ENCODE results near the gene PRPF6.

The PRPF6 gene

DNA sequence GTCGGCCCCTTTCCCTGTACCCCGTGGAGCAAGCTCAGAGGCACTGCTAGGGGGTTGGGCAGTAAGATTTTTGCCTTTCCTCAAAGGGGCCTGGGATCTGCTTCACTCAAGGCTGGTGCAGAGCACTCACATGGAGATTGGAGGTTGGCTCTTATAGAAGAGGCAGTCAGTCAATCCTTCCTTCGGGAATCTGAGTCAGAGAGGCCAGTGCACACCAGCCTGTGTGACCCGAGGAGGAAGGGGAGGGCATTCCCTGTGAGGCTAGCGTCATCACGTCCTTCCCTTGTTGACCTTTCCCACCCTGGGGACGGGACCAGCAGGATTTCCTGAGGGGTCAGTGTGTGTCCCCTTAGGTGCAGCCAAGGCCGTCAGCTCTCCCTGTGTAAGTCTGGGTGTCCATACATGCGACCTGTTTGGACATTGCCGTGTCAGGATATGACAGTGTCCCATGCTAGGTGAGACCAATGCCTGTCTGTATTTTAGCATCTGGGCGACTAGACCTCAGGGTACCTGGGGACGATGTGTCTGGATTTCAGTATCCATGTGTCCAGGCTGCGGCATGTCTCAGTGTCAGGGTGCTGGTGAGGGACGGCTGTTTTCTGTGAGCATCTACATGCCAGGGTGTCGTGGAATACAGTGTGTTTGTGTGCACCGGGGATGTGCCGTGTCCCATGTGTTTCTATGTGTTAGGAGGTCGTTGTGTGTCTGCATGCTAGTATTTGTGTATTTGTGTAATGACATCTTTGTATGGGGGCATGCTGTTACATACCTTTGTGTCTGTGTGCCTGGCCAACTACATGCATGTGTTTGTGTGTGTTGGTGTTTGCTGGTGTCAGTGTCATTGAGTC is 8.4 kb upstream of the PRPF6 start:
- Histone ChIP-seq H2AFZ (ENCODE audit: low read length) (no peak overlapping the region), H3K4me1 (ENCODE audit: insufficient read depth, low read length, poor library complexity, severe bottlenecking) (peaks cover 28% of the 10 kb centered on the region), H3K4me2 (ENCODE audit: low read depth, low read length, poor library complexity, severe bottlenecking) (no peak overlapping the region), H3K79me2 (ENCODE audit: insufficient read depth, low read length) (peaks cover 11% of the 10 kb centered on the region; the same call in 1 of the 2 replicates), H3K9ac (ENCODE audit: low read depth, low read length, poor library complexity, severe bottlenecking) (no peak overlapping the region), H3K4me3 (ENCODE audit: low read length, poor library complexity, severe bottlenecking) (no peak overlapping the region), H3K27me3 (ENCODE audit: insufficient read depth, low read length, poor library complexity, severe bottlenecking) (no peaks in the 10 kb centered on the region), H3K9me3 (ENCODE audit: insufficient read depth, low read depth, low read length) (no peaks in the 10 kb centered on the region), H3F3A (ENCODE audit: low read depth) (no peaks in the 10 kb centered on the region), H3K9me2 (replicated peaks; ENCODE audit: low read depth, low read length) (no peaks in the 10 kb centered on the region), H4K20me1 (ENCODE audit: insufficient read depth, low read length, poor library complexity, severe bottlenecking) (no peaks in the 10 kb centered on the region), H3K36me3 (ENCODE audit: insufficient read depth, low read length) (no peaks in the 10 kb centered on the region)
- TF ChIP-seq EZH2phosphoT487 (IDR thresholded peaks at IDR 0.05; ENCODE audit: borderline replicate concordance), result no peak
- TF ChIP-seq, protein P1, sequence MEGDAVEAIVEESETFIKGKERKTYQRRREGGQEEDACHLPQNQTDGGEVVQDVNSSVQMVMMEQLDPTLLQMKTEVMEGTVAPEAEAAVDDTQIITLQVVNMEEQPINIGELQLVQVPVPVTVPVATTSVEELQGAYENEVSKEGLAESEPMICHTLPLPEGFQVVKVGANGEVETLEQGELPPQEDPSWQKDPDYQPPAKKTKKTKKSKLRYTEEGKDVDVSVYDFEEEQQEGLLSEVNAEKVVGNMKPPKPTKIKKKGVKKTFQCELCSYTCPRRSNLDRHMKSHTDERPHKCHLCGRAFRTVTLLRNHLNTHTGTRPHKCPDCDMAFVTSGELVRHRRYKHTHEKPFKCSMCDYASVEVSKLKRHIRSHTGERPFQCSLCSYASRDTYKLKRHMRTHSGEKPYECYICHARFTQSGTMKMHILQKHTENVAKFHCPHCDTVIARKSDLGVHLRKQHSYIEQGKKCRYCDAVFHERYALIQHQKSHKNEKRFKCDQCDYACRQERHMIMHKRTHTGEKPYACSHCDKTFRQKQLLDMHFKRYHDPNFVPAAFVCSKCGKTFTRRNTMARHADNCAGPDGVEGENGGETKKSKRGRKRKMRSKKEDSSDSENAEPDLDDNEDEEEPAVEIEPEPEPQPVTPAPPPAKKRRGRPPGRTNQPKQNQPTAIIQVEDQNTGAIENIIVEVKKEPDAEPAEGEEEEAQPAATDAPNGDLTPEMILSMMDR (conservative IDR thresholded peaks at IDR 0.05; ENCODE audit: low read length), result no peak

DNA sequence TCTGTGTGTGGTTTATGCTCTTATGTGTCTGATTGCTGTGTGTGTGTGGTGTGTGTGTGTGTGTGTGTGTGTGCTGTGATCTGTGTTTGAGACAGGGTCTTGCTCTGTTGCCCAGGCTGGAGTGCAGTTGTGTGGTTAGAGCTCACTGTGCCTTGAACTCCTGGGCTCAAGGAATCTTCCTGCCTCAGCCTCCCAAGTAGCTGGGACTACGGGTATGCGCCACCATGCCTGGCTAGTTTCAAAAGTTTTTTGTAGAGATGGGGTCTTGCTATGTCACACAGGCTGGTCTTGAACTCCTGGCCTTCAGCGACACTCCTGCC is 7.8 kb upstream of the PRPF6 start:
- no peaks in the 10 kb centered on the region for H3K9me3 ChIP-seq (ENCODE audit: insufficient read depth, low read depth, low read length)
- no peak for TF ChIP-seq EZH2phosphoT487 (IDR thresholded peaks at IDR 0.05; ENCODE audit: borderline replicate concordance)
- TF ChIP-seq, protein P1 (conservative IDR thresholded peaks at IDR 0.05; ENCODE audit: low read length), result no peak
- peaks cover 29% of the 10 kb centered on the region for H3K4me1 ChIP-seq (ENCODE audit: insufficient read depth, low read length, poor library complexity, severe bottlenecking)
- no peaks in the 10 kb centered on the region for H3K9me2 ChIP-seq (replicated peaks; ENCODE audit: low read depth, low read length)
- H3K9ac ChIP-seq (ENCODE audit: low read depth, low read length, poor library complexity, severe bottlenecking), result no peak overlapping the region
- H4K20me1 ChIP-seq (ENCODE audit: insufficient read depth, low read length, poor library complexity, severe bottlenecking), result no peaks in the 10 kb centered on the region
- H3F3A ChIP-seq (ENCODE audit: low read depth), result no peaks in the 10 kb centered on the region
- no peaks in the 10 kb centered on the region for H3K36me3 ChIP-seq (ENCODE audit: insufficient read depth, low read length)
- no peak overlapping the region for H2AFZ ChIP-seq (ENCODE audit: low read length)
- no peaks in the 10 kb centered on the region for H3K27me3 ChIP-seq (ENCODE audit: insufficient read depth, low read length, poor library complexity, severe bottlenecking)
- no peak overlapping the region for H3K4me3 ChIP-seq (ENCODE audit: low read length, poor library complexity, severe bottlenecking)
- H3K4me2 ChIP-seq (ENCODE audit: low read depth, low read length, poor library complexity, severe bottlenecking), result no peak overlapping the region
- peaks cover 13% of the 10 kb centered on the region; the same call in 1 of the 2 replicates for H3K79me2 ChIP-seq (ENCODE audit: insufficient read depth, low read length)

DNA sequence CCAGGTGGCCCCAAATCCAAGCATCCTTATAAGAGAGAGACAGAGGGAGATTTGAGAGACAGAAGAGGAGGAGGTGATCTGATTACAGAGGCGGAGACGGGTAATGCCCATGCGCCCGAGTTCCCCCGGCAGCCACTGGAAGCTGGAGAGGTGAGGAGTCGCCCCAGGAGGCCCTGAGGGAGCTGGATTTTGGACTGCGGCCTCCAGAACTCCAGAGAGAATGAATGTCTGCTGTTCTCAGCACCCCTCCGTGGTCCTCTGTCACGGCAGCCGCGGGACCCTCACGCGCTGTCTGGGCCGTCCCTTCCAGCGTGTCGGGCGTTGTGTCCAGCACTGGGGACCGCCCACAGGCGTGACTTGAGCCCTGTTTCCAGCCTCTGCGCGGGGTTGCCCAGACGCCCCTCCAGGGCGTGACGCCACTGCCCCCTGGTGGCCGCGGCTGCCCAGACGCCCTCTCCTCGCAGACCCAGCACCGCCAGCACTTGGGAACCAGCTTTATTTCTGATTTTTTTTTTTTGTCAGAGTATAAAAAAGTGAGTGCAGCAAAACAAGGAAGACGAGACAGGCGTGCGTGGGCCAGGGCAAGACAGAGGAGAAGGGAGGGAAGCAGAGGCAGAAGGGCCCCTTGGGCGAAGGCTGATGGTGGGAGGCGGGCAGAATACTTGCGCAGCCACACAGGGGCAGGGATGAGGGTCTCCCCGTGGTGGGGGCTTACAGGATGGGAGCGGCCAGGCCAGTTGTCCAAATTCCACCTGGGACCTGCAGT is 7.1 kb upstream of the PRPF6 start:
- Histone ChIP-seq H3F3A (ENCODE audit: low read depth) (no peaks in the 10 kb centered on the region), H3K9me3 (ENCODE audit: insufficient read depth, low read depth, low read length) (no peaks in the 10 kb centered on the region), H3K4me3 (ENCODE audit: low read length, poor library complexity, severe bottlenecking) (no peak overlapping the region), H3K4me1 (ENCODE audit: insufficient read depth, low read length, poor library complexity, severe bottlenecking) (peaks cover 27% of the 10 kb centered on the region), H4K20me1 (ENCODE audit: insufficient read depth, low read length, poor library complexity, severe bottlenecking) (no peaks in the 10 kb centered on the region), H2AFZ (ENCODE audit: low read length) (no peak overlapping the region), H3K9me2 (replicated peaks; ENCODE audit: low read depth, low read length) (no peaks in the 10 kb centered on the region), H3K79me2 (ENCODE audit: insufficient read depth, low read length) (peaks cover 11% of the 10 kb centered on the region; the same call in 1 of the 2 replicates), H3K36me3 (ENCODE audit: insufficient read depth, low read length) (no peaks in the 10 kb centered on the region), H3K27me3 (ENCODE audit: insufficient read depth, low read length, poor library complexity, severe bottlenecking) (no peaks in the 10 kb centered on the region), H3K9ac (ENCODE audit: low read depth, low read length, poor library complexity, severe bottlenecking) (no peak overlapping the region), H3K4me2 (ENCODE audit: low read depth, low read length, poor library complexity, severe bottlenecking) (no peak overlapping the region)
- TF ChIP-seq EZH2phosphoT487 (IDR thresholded peaks at IDR 0.05; ENCODE audit: borderline replicate concordance), result no peak
- TF ChIP-seq, protein P1 (conservative IDR thresholded peaks at IDR 0.05; ENCODE audit: low read length), result peak; percentile 95

Data from Loucy (cell line).